Measurements from ENCODE around the gene NANS.

Gene NANS

GRCh38 chr9:98097836-98098235 lies 41.3 kb downstream of the NANS start:
- no peak for DNase-seq (ENCODE audit: low read depth, low spot score)
- CTCF ChIA-PET = interaction anchor here (0.8 to 1.1 kb wide), 6 partner anchors 11 to 166 kb away, joined by 3 to 4 read pairs (median 3); no protein-coding TSS in a partner anchor
- no peak overlapping the region for H3K4me3 ChIP-seq (ENCODE audit: low read depth, low read length)

GRCh38 chr9:98099346-98099745 lies 42.8 kb downstream of the NANS start:
- ChIA-PET CTCF (no interaction called here), POLR2A (no interaction called here)
- no peak for TF ChIP-seq CTCF (IDR thresholded peaks at IDR 0.05; ENCODE audit: insufficient read depth, low read length, missing control alignments)
- no peak for DNase-seq (ENCODE audit: low read depth, low spot score)
- no peak overlapping the region for H3K4me3 ChIP-seq (ENCODE audit: low read depth, low read length)

More at GRCh38 chr9:98097836-98098235, 41.3 kb downstream of the NANS start:
- POLR2A ChIA-PET = interaction anchor here (1.2 kb wide), 1 partner anchor 12 kb away, joined by 4 read pairs; no protein-coding TSS in a partner anchor
- TF ChIP-seq CTCF (IDR thresholded peaks at IDR 0.05; ENCODE audit: insufficient read depth, low read length, missing control alignments) = no peak

- DNase-seq (ENCODE audit: low read depth, low spot score) = no peak
- ChIA-PET POLR2A (no interaction called here), CTCF (interaction anchor here (0.9 to 1.0 kb wide), 2 partner anchors 105 to 163 kb away, joined by 3 to 4 read pairs; no protein-coding TSS in a partner anchor)
- no peak overlapping the region for H3K4me3 ChIP-seq (ENCODE audit: low read depth, low read length)
- TF ChIP-seq CTCF (IDR thresholded peaks at IDR 0.05; ENCODE audit: insufficient read depth, low read length, missing control alignments) = no peak
Observed at GRCh38 chr9:98099898-98100297, 43.4 kb downstream of the NANS start.

GRCh38 chr9:98100456-98100855 lies 43.9 kb downstream of the NANS start:
- no peak overlapping the region for H3K4me3 ChIP-seq (ENCODE audit: low read depth, low read length)
- no peak for DNase-seq (ENCODE audit: low read depth, low spot score)
- no peak for TF ChIP-seq CTCF (IDR thresholded peaks at IDR 0.05; ENCODE audit: insufficient read depth, low read length, missing control alignments)
- ChIA-PET CTCF (interaction anchor here (0.9 to 1.0 kb wide), 2 partner anchors 105 to 163 kb away, joined by 3 to 4 read pairs; no protein-coding TSS in a partner anchor), POLR2A (no interaction called here)

- TF ChIP-seq CTCF (IDR thresholded peaks at IDR 0.05; ENCODE audit: insufficient read depth, low read length, missing control alignments) = no peak
- ChIA-PET POLR2A (no interaction called here), CTCF (no interaction called here)
- no peak overlapping the region for H3K4me3 ChIP-seq (ENCODE audit: low read depth, low read length)
- no peak for DNase-seq (ENCODE audit: low read depth, low spot score)
Observed at GRCh38 chr9:98101416-98101815, 44.9 kb downstream of the NANS start.

- no peak for TF ChIP-seq CTCF (IDR thresholded peaks at IDR 0.05; ENCODE audit: insufficient read depth, low read length, missing control alignments)
- DNase-seq (ENCODE audit: low read depth, low spot score) = no peak
- CTCF ChIA-PET = no interaction called here
- POLR2A ChIA-PET = no interaction called here
- H3K4me3 ChIP-seq (ENCODE audit: low read depth, low read length) = no peak overlapping the region
Observed at GRCh38 chr9:98101868-98102273, 45.3 kb downstream of the NANS start.

Data from AG04449 (cell line).